ENCODE data around the gene CDKN1C.

Gene CDKN1C

GRCh38 chr11:2902784-2903671 is 17.5 kb upstream of the CDKN1C start:
- Mint-ChIP-seq H3K4me3 (peak overlapping the region; percentile 67 to 75), H3K9me3 (peaks cover 5 to 29% of the 10 kb centered on the region in 2 donors), H3K27ac (no peak overlapping the region), H3K27me3 (no peaks in the 10 kb centered on the region), H3K4me1 (peaks cover 41% of the 10 kb centered on the region)
- no peak for ATAC-seq
- DNase-seq, result no peak

- peaks cover 5 to 29% of the 10 kb centered on the region in 2 donors for H3K9me3 Mint-ChIP-seq
- H3K27me3 Mint-ChIP-seq, result no peaks in the 10 kb centered on the region
- DNase-seq, result peak; percentile 85 to 94
- peak overlapping the region; percentile 67 to 75 for H3K4me3 Mint-ChIP-seq
- H3K27ac Mint-ChIP-seq, result peak overlapping the region in 1 of 2 donors; percentile 79
- H3K4me1 Mint-ChIP-seq, result peaks cover 47% of the 10 kb centered on the region
- peak; percentile 92 for ATAC-seq
These were observed 16.5 kb upstream of the CDKN1C start for GRCh38 chr11:2901854-2902783.

- Mint-ChIP-seq H3K4me3 (peak overlapping the region; percentile 67 to 75), H3K27me3 (no peaks in the 10 kb centered on the region), H3K9me3 (peaks cover 5 to 28% of the 10 kb centered on the region in 2 donors), H3K27ac (peak overlapping the region in 1 of 2 donors; percentile 79), H3K4me1 (peaks cover 47% of the 10 kb centered on the region)
- DNase-seq (no peak), ATAC-seq (no peak)
These were observed 15.7 kb upstream of the CDKN1C start for GRCh38 chr11:2901196-2901796.

- H3K4me3 Mint-ChIP-seq, result peak overlapping the region in 1 of 2 donors; percentile 20
- no peak for ATAC-seq
- no peaks in the 10 kb centered on the region for H3K27me3 Mint-ChIP-seq
- peak overlapping the region; percentile 1 to 88 for H3K27ac Mint-ChIP-seq
- H3K9me3 Mint-ChIP-seq, result peaks cover 0 to 10% of the 10 kb centered on the region in 2 donors
- peaks cover 43% of the 10 kb centered on the region for H3K4me1 Mint-ChIP-seq
- no peak for DNase-seq
These were observed 13.7 kb upstream of the CDKN1C start for GRCh38 chr11:2899080-2899783.

- H3K27ac Mint-ChIP-seq, result peak overlapping the region; percentile 92 to 93
- no peaks in the 10 kb centered on the region for H3K27me3 Mint-ChIP-seq
- H3K4me1 Mint-ChIP-seq, result peaks cover 37% of the 10 kb centered on the region
- peak; percentile 51 to 74 for DNase-seq
- peak overlapping the region; percentile 85 to 91 for H3K4me3 Mint-ChIP-seq
- peak; percentile 80 for ATAC-seq
- H3K9me3 Mint-ChIP-seq, result peaks cover 0 to 10% of the 10 kb centered on the region in 2 donors
These were observed 12.9 kb upstream of the CDKN1C start for GRCh38 chr11:2898366-2899079.

GRCh38 chr11:2897048-2897447 is 11.5 kb upstream of the CDKN1C start:
- no peak for ATAC-seq
- no peak overlapping the region for H3K4me3 Mint-ChIP-seq
- peaks cover 45% of the 10 kb centered on the region for H3K4me1 Mint-ChIP-seq
- DNase-seq, result no peak
- H3K9me3 Mint-ChIP-seq, result peaks cover 0 to 10% of the 10 kb centered on the region in 2 donors
- H3K27ac Mint-ChIP-seq, result no peak overlapping the region
- no peaks in the 10 kb centered on the region for H3K27me3 Mint-ChIP-seq

GRCh38 chr11:2896047-2896446 is 10.5 kb upstream of the CDKN1C start:
- H3K9me3 Mint-ChIP-seq, result peaks cover 0 to 10% of the 10 kb centered on the region in 2 donors
- no peak overlapping the region for H3K4me3 Mint-ChIP-seq
- no peak overlapping the region for H3K27ac Mint-ChIP-seq
- H3K4me1 Mint-ChIP-seq, result peaks cover 48% of the 10 kb centered on the region
- DNase-seq (no peak), ATAC-seq (no peak)
- no peaks in the 10 kb centered on the region for H3K27me3 Mint-ChIP-seq

GRCh38 chr11:2893935-2894334 is 8.4 kb upstream of the CDKN1C start:
- H3K4me3 Mint-ChIP-seq, result no peak overlapping the region
- DNase-seq (no peak), ATAC-seq (no peak)
- H3K9me3 Mint-ChIP-seq, result no peaks in the 10 kb centered on the region
- H3K4me1 Mint-ChIP-seq, result peaks cover 40% of the 10 kb centered on the region
- H3K27me3 Mint-ChIP-seq, result no peaks in the 10 kb centered on the region
- no peak overlapping the region for H3K27ac Mint-ChIP-seq

- no peaks in the 10 kb centered on the region for H3K27me3 Mint-ChIP-seq
- H3K27ac Mint-ChIP-seq, result peak overlapping the region in 1 of 2 donors; percentile 87
- H3K4me3 Mint-ChIP-seq, result peak overlapping the region; percentile 86
- DNase-seq (peak in 1 of 2 donors; percentile 70), ATAC-seq (peak; percentile 75)
- peaks cover 37% of the 10 kb centered on the region for H3K4me1 Mint-ChIP-seq
- no peaks in the 10 kb centered on the region for H3K9me3 Mint-ChIP-seq
These were observed 7.5 kb upstream of the CDKN1C start for GRCh38 chr11:2892967-2893528.

- H3K4me1 Mint-ChIP-seq, result peaks cover 36% of the 10 kb centered on the region
- H3K4me3 Mint-ChIP-seq, result peak overlapping the region; percentile 86
- H3K27me3 Mint-ChIP-seq, result peaks cover 3% of the 10 kb centered on the region
- peak; percentile 71 for ATAC-seq
- DNase-seq, result peak; percentile 76 to 79
- H3K9me3 Mint-ChIP-seq, result no peaks in the 10 kb centered on the region
- H3K27ac Mint-ChIP-seq, result peak overlapping the region; percentile 55 to 87
These were observed 6.8 kb upstream of the CDKN1C start for GRCh38 chr11:2892215-2892966.

- H3K4me1 Mint-ChIP-seq, result peaks cover 44% of the 10 kb centered on the region
- H3K27ac Mint-ChIP-seq, result peak overlapping the region; percentile 67 to 82
- peak overlapping the region; percentile 86 for H3K4me3 Mint-ChIP-seq
- H3K27me3 Mint-ChIP-seq, result peaks cover 11% of the 10 kb centered on the region
- ATAC-seq, result no peak
- no peak for DNase-seq
- H3K9me3 Mint-ChIP-seq, result no peaks in the 10 kb centered on the region
These were observed 6.0 kb upstream of the CDKN1C start for GRCh38 chr11:2891326-2892214.

- H3K4me1 Mint-ChIP-seq, result peaks cover 46% of the 10 kb centered on the region
- H3K27ac Mint-ChIP-seq, result no peak overlapping the region
- peaks cover 14% of the 10 kb centered on the region for H3K27me3 Mint-ChIP-seq
- ATAC-seq, result no peak
- no peak overlapping the region for H3K4me3 Mint-ChIP-seq
- no peak for DNase-seq
- H3K9me3 Mint-ChIP-seq, result no peaks in the 10 kb centered on the region
These were observed 5.1 kb upstream of the CDKN1C start for GRCh38 chr11:2890466-2891294.

Measured in stimulated activated naive CD8-positive, alpha-beta T cell treated with anti-CD3 and anti-CD28 coated beads, Interleukin-15, amount 100 ng/mL, for 72 hours (primary cell).